Neuronal stem cell (in vitro differentiated cells): ENCODE results near the gene ROBO3.

Experiments used
- DNase-seq: peaks from one replicate; pipeline ENCODE4 v3.0.0-alpha.2; 2013; ENCODE audit warnings: low spot score
- H2AFZ ChIP-seq: one replicate; pipeline ENCODE4 v1.6.1; 2013; ENCODE audit warnings: mild to moderate bottlenecking, low read length, inconsistent platforms
- H2AK5ac ChIP-seq: 2 replicates; pipeline ENCODE4 v1.6.1; 2013; ENCODE audit warnings: low read depth, mild to moderate bottlenecking, inconsistent platforms, low read length, moderate library complexity, mixed read lengths
- H2BK120ac ChIP-seq: 2 replicates; pipeline ENCODE4 v1.6.1; 2013; ENCODE audit warnings: low read depth, mild to moderate bottlenecking, inconsistent platforms, low read length, moderate library complexity, mixed read lengths
- H2BK12ac ChIP-seq: one replicate; pipeline ENCODE4 v1.6.1; 2013; ENCODE audit warnings: low read length, inconsistent platforms
- H2BK15ac ChIP-seq: 2 replicates; pipeline ENCODE4 v1.6.1; 2013; ENCODE audit warnings: mild to moderate bottlenecking, low read length, inconsistent platforms, mixed read lengths
- H2BK5ac ChIP-seq: one replicate; pipeline ENCODE4 v1.6.1; 2013; ENCODE audit warnings: inconsistent platforms, mild to moderate bottlenecking, low read length, moderate library complexity
- H3K14ac ChIP-seq: one replicate; pipeline ENCODE4 v1.6.1; 2013; ENCODE audit warnings: low read length, inconsistent platforms
- H3K18ac ChIP-seq: 2 replicates; pipeline ENCODE4 v1.6.1; 2013; ENCODE audit warnings: low read length, inconsistent platforms
- H3K23ac ChIP-seq: 2 replicates; pipeline ENCODE4 v1.6.1; 2013; ENCODE audit warnings: low read depth, mild to moderate bottlenecking, mixed read lengths, low read length, inconsistent platforms; ENCODE audit not compliant: poor library complexity
- H3K27ac ChIP-seq: replicated peaks from 3 replicates; pipeline ENCODE4 v1.5.1; 2013; ENCODE audit warnings: low read length, inconsistent platforms
- H3K27me3 ChIP-seq, 3 experiments: 2 replicates each; pipeline ENCODE4 v1.6.1; 2013; ENCODE audit warnings: low read length in 3 of 3, mild to moderate bottlenecking in 2 of 3, inconsistent platforms in 1 of 3, low read depth in 1 of 3, mixed read lengths in 1 of 3, moderate library complexity in 1 of 3; ENCODE audit not compliant: control insufficient read depth in 3 of 3, insufficient read depth in 3 of 3
- H3K36me3 ChIP-seq, 2 donors: replicated peaks in 1 of 2; 2 replicates each; pipeline ENCODE4 v1.6.1; 2013; ENCODE audit warnings: low read length in 2 of 2; ENCODE audit not compliant: control insufficient read depth in 2 of 2, insufficient read depth in 2 of 2
- H3K4ac ChIP-seq: 2 replicates; pipeline ENCODE4 v1.6.1; 2013; ENCODE audit warnings: inconsistent platforms, mild to moderate bottlenecking, low read length, moderate library complexity
- H3K4me1 ChIP-seq, 2 donors: 1 replicate in 1 of 2; 2 replicates in 1 of 2; pipeline ENCODE4 v1.6.1; 2013; ENCODE audit warnings: low read length in 2 of 2, low read depth in 1 of 2; ENCODE audit not compliant: control insufficient read depth in 2 of 2, insufficient read depth in 1 of 2
- H3K4me2 ChIP-seq: one replicate; pipeline ENCODE4 v1.6.1; 2013; ENCODE audit warnings: mild to moderate bottlenecking, low read length, inconsistent platforms; ENCODE audit not compliant: insufficient read depth, poor library complexity, severe bottlenecking
- H3K4me3 ChIP-seq, 2 donors: 2 replicates each; pipeline ENCODE4 v1.5.1; 2013; ENCODE audit warnings: low read length in 2 of 2, mild to moderate bottlenecking in 2 of 2, inconsistent platforms in 1 of 2, moderate library complexity in 1 of 2
- H3K79me1 ChIP-seq: one replicate; pipeline ENCODE4 v1.6.1; 2013; ENCODE audit warnings: low read depth, mild to moderate bottlenecking, inconsistent platforms, low read length, moderate library complexity
- H3K9ac ChIP-seq: one replicate; pipeline ENCODE4 v1.6.1; 2013; ENCODE audit warnings: mild to moderate bottlenecking, low read depth, low read length, inconsistent platforms; ENCODE audit not compliant: poor library complexity
- H3K9me3 ChIP-seq, 2 donors: replicated peaks in 1 of 2; 2 replicates each; pipeline versions ENCODE3 to v1.6.1; 2013; ENCODE audit warnings: low read length in 2 of 2, mild to moderate bottlenecking in 2 of 2, inconsistent platforms in 1 of 2, low read depth in 1 of 2, mixed read lengths in 1 of 2, moderate library complexity in 1 of 2; ENCODE audit not compliant: control insufficient read depth in 2 of 2, insufficient read depth in 1 of 2
- H4K8ac ChIP-seq: one replicate; pipeline ENCODE4 v1.6.1; 2013; ENCODE audit warnings: low read depth, mild to moderate bottlenecking, inconsistent platforms, low read length, moderate library complexity
- H4K91ac ChIP-seq: one replicate; pipeline ENCODE4 v1.6.1; 2013; ENCODE audit warnings: low read length, low read depth, mild to moderate bottlenecking, inconsistent platforms; ENCODE audit not compliant: poor library complexity
- WGBS, 2 donors: extraction: QIAGEN DNeasy Blood & Tissue Kit; methylation state at CpG; one replicate each; pipeline ENCODE4 v1.1.7; 2013; ENCODE audit warnings: missing lambda C conversion rate in 2 of 2, mixed read lengths in 1 of 2; ENCODE audit not compliant: insufficient read length in 2 of 2, insufficient replicate concordance in 1 of 2; ENCODE audit errors: extremely low coverage in 2 of 2; 5-methylcytosine and 5-hydroxymethylcytosine counted together

ROBO3 gene

GRCh38 chr11:124877910-124878758 lies 12.9 kb downstream of the ROBO3 start:
- Histone ChIP-seq H3K27me3 (peaks cover 0 to 28% (median 20%) of the 10 kb centered on the region in 3 experiments), H3K9me3 (no peaks in the 10 kb centered on the region), H3K9ac (no peak overlapping the region), H3K36me3 (no peaks in the 10 kb centered on the region), H3K4ac (no peak overlapping the region), H3K14ac (no peak overlapping the region), H3K79me1 (peaks cover 2% of the 10 kb centered on the region), H2AK5ac (peak overlapping the region; percentile 53), H4K91ac (no peak overlapping the region), H2BK15ac (no peak overlapping the region), H2BK120ac (no peak overlapping the region), H2AFZ (peak overlapping the region; percentile 100), H4K8ac (no peak overlapping the region), H3K4me3 (peak overlapping the region in 1 of 2 donors; percentile 10), H2BK5ac (peak overlapping the region; percentile 16), H3K4me1 (peaks cover 8 to 17% of the 10 kb centered on the region in 2 donors), H3K23ac (peak overlapping the region; percentile 38), H3K4me2 (no peak overlapping the region), H2BK12ac (no peak overlapping the region), H3K18ac (peak overlapping the region; percentile 38), H3K27ac (no peak overlapping the region)
- WGBS, 2 donors, result no CpG with 5 or more reads among the region's 17 CpGs
- DNase-seq, result no peak

- Histone ChIP-seq H3K23ac (no peak overlapping the region), H2AK5ac (no peak overlapping the region), H3K27me3 (peaks cover 0 to 20% (median 16%) of the 10 kb centered on the region in 3 experiments), H3K14ac (no peak overlapping the region), H3K18ac (no peak overlapping the region), H3K9me3 (no peaks in the 10 kb centered on the region), H2BK12ac (no peak overlapping the region), H2BK5ac (no peak overlapping the region), H3K79me1 (peaks cover 2% of the 10 kb centered on the region), H3K4ac (no peak overlapping the region), H3K9ac (no peak overlapping the region), H3K4me3 (no peak overlapping the region), H3K27ac (no peak overlapping the region), H3K36me3 (no peaks in the 10 kb centered on the region), H2BK15ac (no peak overlapping the region), H3K4me1 (peaks cover 8 to 17% of the 10 kb centered on the region in 2 donors), H4K8ac (no peak overlapping the region), H4K91ac (no peak overlapping the region), H3K4me2 (no peak overlapping the region), H2BK120ac (no peak overlapping the region), H2AFZ (no peak overlapping the region)
- DNase-seq, result no peak
- WGBS, 2 donors, result no CpG with 5 or more reads among the region's 11 CpGs
Measured at GRCh38 chr11:124878759-124879492, 13.7 kb downstream of the ROBO3 start.

DNA sequence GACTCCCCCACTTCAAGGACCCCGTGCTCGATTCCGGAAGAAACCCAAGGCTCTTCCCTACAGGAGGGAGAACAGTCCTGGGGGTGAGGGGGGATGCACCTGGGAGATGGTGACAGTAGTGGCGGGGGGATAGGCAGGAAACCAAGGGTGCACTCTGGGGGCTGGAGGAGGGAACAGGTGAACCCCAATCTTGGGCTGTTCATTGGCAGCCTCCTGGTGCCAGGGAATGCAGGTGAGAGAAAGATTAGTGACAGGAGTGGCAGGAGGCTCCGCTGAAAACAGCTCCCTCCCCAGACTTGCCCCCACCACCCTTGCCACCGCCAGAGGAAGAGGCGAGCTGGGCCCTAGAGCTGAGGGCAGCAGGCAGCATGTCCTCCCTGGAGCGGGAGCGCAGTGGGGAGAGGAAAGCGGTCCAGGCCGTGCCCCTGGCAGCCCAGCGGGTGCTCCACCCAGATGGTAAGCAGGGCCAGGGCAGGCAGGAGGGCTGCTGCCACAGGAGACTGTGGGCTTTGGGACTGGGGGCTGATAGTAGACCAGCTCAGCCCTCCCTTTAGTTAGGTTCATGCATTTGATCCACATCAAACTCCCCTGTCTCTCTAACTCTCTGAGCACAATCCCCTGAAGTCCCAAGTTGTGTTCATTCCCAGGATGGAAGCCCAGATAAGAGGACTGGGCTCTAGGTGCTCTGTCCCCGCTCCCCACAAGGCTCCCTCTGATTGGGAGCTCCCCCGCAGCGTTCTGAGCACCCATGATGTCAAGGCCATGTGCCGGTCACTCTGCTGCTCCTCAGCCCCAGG lies 14.5 kb downstream of the ROBO3 start:
- H3K4me2 ChIP-seq, result no peak overlapping the region
- WGBS, 2 donors, result no CpG with 5 or more reads among the region's 16 CpGs
- H2AK5ac ChIP-seq, result peak overlapping the region; percentile 76
- no peak overlapping the region for H2AFZ ChIP-seq
- no peaks in the 10 kb centered on the region for H3K36me3 ChIP-seq
- H3K79me1 ChIP-seq, result peaks cover 2% of the 10 kb centered on the region
- H4K91ac ChIP-seq, result peak overlapping the region; percentile 3
- H3K27ac ChIP-seq, result no peak overlapping the region
- H3K14ac ChIP-seq, result no peak overlapping the region
- peaks cover 8 to 17% of the 10 kb centered on the region in 2 donors for H3K4me1 ChIP-seq
- H3K23ac ChIP-seq, result no peak overlapping the region
- H2BK12ac ChIP-seq, result peak overlapping the region; percentile 78
- no peak overlapping the region for H2BK120ac ChIP-seq
- no peak overlapping the region for H2BK15ac ChIP-seq
- peaks cover 0 to 15% (median 12%) of the 10 kb centered on the region in 3 experiments for H3K27me3 ChIP-seq
- no peak overlapping the region for H3K4ac ChIP-seq
- DNase-seq, result no peak
- H3K9me3 ChIP-seq, result no peaks in the 10 kb centered on the region
- H3K18ac ChIP-seq, result peak overlapping the region; percentile 73
- H2BK5ac ChIP-seq, result no peak overlapping the region
- peak overlapping the region; percentile 33 for H3K9ac ChIP-seq
- H3K4me3 ChIP-seq, result no peak overlapping the region
- H4K8ac ChIP-seq, result no peak overlapping the region
